Endothelial cell of umbilical vein (primary cell): Measurements from ENCODE around the gene TENM4.

Source experiments
- EZH2 ChIP-seq: IDR thresholded peaks from 2 replicates; pipeline ENCODE4 v1.6.1; 2012; ENCODE audit warnings: borderline replicate concordance, low read depth, mild to moderate bottlenecking, moderate library complexity, low read length, inconsistent platforms; ENCODE audit not compliant: severe bottlenecking
- JUN ChIP-seq: IDR thresholded peaks from 2 replicates; pipeline ENCODE4 v1.6.1; 2011; ENCODE audit warnings: borderline replicate concordance, low read depth; ENCODE audit not compliant: insufficient read length, insufficient read depth
- MYC ChIP-seq: IDR thresholded peaks from one replicate; pipeline ENCODE4 v1.6.1; 2011; ENCODE audit warnings: mild to moderate bottlenecking, low read depth, low read length
- POLR2A ChIP-seq: IDR thresholded peaks from 2 replicates; pipeline ENCODE4 v1.6.1; 2012; ENCODE audit warnings: low read depth, mild to moderate bottlenecking, control low read depth, low read length
- POLR2AphosphoS5 ChIP-seq: IDR thresholded peaks from 2 replicates; pipeline ENCODE4 v1.6.1; 2012; ENCODE audit warnings: low read depth, mild to moderate bottlenecking, control low read depth, low read length, moderate library complexity; ENCODE audit not compliant: insufficient read depth
- TF ChIP-seq, protein P1 (sequence below), 2 donors: IDR thresholded peaks; 1 replicate in 1 of 2; 2 replicates in 1 of 2; pipeline ENCODE4 v1.5.1; 2011; ENCODE audit warnings: low read length in 2 of 2, mild to moderate bottlenecking in 2 of 2, moderate library complexity in 2 of 2, control low read depth in 1 of 2, inconsistent platforms in 1 of 2, low read depth in 1 of 2; ENCODE audit not compliant: insufficient read depth in 1 of 2; ENCODE audit errors: extremely low read depth in 1 of 2
- TF ChIP-seq, protein P2 (sequence below): IDR thresholded peaks from 2 replicates; pipeline ENCODE4 v1.6.1; 2011; ENCODE audit not compliant: insufficient read depth, insufficient read length

DNA sequence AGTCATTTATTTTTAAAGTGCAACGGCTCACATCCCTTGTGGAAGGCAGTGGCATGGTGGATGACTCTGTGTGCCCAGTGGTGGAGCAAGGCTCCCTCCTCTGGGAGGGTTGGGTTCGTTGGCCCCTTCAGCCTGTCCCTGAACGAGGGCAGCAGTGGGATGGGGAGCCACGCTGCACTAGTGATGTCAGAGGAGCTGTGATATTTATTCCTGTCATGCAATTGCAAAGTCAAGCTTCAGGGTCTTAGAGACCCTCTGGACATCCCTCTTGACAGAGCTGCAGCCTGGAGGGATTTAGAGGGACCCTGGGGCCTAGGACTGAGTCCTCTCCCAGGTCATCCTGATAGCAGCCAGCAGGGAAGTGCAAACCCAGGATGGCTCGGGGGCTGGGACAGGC, 788.0 kb downstream of the TENM4 start:
- TF ChIP-seq, protein P1, sequence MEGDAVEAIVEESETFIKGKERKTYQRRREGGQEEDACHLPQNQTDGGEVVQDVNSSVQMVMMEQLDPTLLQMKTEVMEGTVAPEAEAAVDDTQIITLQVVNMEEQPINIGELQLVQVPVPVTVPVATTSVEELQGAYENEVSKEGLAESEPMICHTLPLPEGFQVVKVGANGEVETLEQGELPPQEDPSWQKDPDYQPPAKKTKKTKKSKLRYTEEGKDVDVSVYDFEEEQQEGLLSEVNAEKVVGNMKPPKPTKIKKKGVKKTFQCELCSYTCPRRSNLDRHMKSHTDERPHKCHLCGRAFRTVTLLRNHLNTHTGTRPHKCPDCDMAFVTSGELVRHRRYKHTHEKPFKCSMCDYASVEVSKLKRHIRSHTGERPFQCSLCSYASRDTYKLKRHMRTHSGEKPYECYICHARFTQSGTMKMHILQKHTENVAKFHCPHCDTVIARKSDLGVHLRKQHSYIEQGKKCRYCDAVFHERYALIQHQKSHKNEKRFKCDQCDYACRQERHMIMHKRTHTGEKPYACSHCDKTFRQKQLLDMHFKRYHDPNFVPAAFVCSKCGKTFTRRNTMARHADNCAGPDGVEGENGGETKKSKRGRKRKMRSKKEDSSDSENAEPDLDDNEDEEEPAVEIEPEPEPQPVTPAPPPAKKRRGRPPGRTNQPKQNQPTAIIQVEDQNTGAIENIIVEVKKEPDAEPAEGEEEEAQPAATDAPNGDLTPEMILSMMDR (IDR thresholded peaks at IDR 0.05; ENCODE audit: extremely low read depth in 1 of 2, insufficient read depth in 1 of 2, low read depth in 1 of 2, low read length in 2 of 2), result no peak
- TF ChIP-seq POLR2A (no peak), EZH2 (no peak), MYC (no peak), POLR2AphosphoS5 (no peak), JUN (no peak)
- TF ChIP-seq, protein P2, sequence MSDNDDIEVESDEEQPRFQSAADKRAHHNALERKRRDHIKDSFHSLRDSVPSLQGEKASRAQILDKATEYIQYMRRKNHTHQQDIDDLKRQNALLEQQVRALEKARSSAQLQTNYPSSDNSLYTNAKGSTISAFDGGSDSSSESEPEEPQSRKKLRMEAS, result no peak
